GM23248 (cell line): ENCODE measurements around the gene RAI1.

Source experiments
- EZH2 ChIP-seq: fragments of 200-600 bp; sonication (generic); IDR thresholded peaks from 2 replicates; pipeline ENCODE4 v1.6.1; 2018; ENCODE audit warnings: antibody characterized with exemption, mild to moderate bottlenecking; ENCODE audit not compliant: insufficient read depth, poor library complexity, severe bottlenecking
- EZH2phosphoT487 ChIP-seq: fragments of 200-600 bp; sonication (generic); IDR thresholded peaks from 2 replicates; pipeline ENCODE4 v1.6.1; 2018; ENCODE audit warnings: antibody characterized with exemption, moderate library complexity, mild to moderate bottlenecking, low read depth; ENCODE audit not compliant: insufficient read depth

- no peak for TF ChIP-seq EZH2
- no peak for TF ChIP-seq EZH2phosphoT487
Observed at GRCh38 chr17:17827826-17828621, 146.8 kb downstream of the RAI1 start.
